HFFc6 (cell line): ENCODE results near the gene CCR4. TPM values are rescaled to one million over a fixed set of nuclear protein-coding genes. Genes with fewer than 3 reads are reported as not detected.
"Not testable (repeated sequence)": the region's sequence is repeated elsewhere in the genome, so short reads cannot be mapped to it uniquely, and the experiment has no call there.

Experiments
- DNase-seq: peaks from one replicate; pipeline ENCODE4 v3.0.0-alpha.2; 2018
- H3K27ac Mint-ChIP-seq: 2 replicates; pipeline ENCODE4 v1.8.0; 2020; ENCODE audit warnings: mild to moderate bottlenecking, mixed read lengths
- H3K27me3 Mint-ChIP-seq: 2 replicates; pipeline ENCODE4 v1.8.0; 2021; ENCODE audit warnings: mild to moderate bottlenecking, moderate library complexity, mixed read lengths; ENCODE audit not compliant: insufficient read depth
- H3K36me3 Mint-ChIP-seq: 2 replicates; pipeline ENCODE4 v1.8.0; 2021; ENCODE audit warnings: low read depth, mixed read lengths
- H3K4me1 Mint-ChIP-seq: 2 replicates; pipeline ENCODE4 v1.8.0; 2020; ENCODE audit warnings: low read depth, mixed read lengths
- H3K4me3 Mint-ChIP-seq: 2 replicates; pipeline ENCODE4 v1.8.0; 2020; ENCODE audit warnings: mild to moderate bottlenecking, moderate library complexity, mixed read lengths
- H3K9me3 Mint-ChIP-seq: 2 replicates; pipeline ENCODE4 v1.8.0; 2020; ENCODE audit warnings: mild to moderate bottlenecking, mixed read lengths
- CTCF ChIP-seq: fragments of 200-600 bp; sonication (generic); IDR thresholded peaks from 2 replicates; pipeline ENCODE4 v1.5.0; 2021; ENCODE audit warnings: antibody characterized with exemption, mild to moderate bottlenecking
- total RNA-seq, 6 experiments: library from RNA; stranded (reverse); fragmentation: NEBNext Ultra II Directional; extraction: Animal tissue kit (Norgen Biotek cat#: 25700); gene quantifications; 2 replicates in 1 of 6; 3 replicates in 5 of 6; pipeline ENCODE4 v1.2.3, GENCODE V29; 2021

Gene CCR4
- total RNA-seq, 6 experiments from 2014 or later, result not detected

GRCh38 chr3:32934150-32934742 is 17.2 kb upstream of the CCR4 start:
- Mint-ChIP-seq H3K27me3 (peaks cover 13% of the 10 kb centered on the region), H3K4me1 (peaks cover 1% of the 10 kb centered on the region; the same call in 1 of the 2 replicates)

GRCh38 chr3:32937331-32937730 is 14.1 kb upstream of the CCR4 start:
- Mint-ChIP-seq H3K4me3 (no peak overlapping the region), H3K4me1 (no peaks in the 10 kb centered on the region), H3K9me3 (no peaks in the 10 kb centered on the region), H3K36me3 (no peaks in the 10 kb centered on the region), H3K27ac (no peak overlapping the region), H3K27me3 (peaks cover 12% of the 10 kb centered on the region)
- no peak for TF ChIP-seq CTCF
- no peak for DNase-seq

More at GRCh38 chr3:32934150-32934742, 17.2 kb upstream of the CCR4 start:
- no peak for DNase-seq
- H3K4me3 Mint-ChIP-seq, result no peak overlapping the region
- H3K36me3 Mint-ChIP-seq, result no peaks in the 10 kb centered on the region
- TF ChIP-seq CTCF, result peak; percentile 89
- H3K27ac Mint-ChIP-seq, result no peak overlapping the region
- no peaks in the 10 kb centered on the region for H3K9me3 Mint-ChIP-seq

- H3K4me1 Mint-ChIP-seq, H3K4me3 Mint-ChIP-seq, H3K36me3 Mint-ChIP-seq, H3K9me3 Mint-ChIP-seq, DNase-seq, H3K27ac Mint-ChIP-seq: not testable (repeated sequence)
- H3K27me3 Mint-ChIP-seq, result peaks cover 12% of the 10 kb centered on the region
Observed at GRCh38 chr3:32939531-32940284, 11.7 kb upstream of the CCR4 start.

GRCh38 chr3:32940726-32941125 is 10.7 kb upstream of the CCR4 start:
- DNase-seq, result no peak
- Mint-ChIP-seq H3K4me3 (no peak overlapping the region), H3K36me3 (no peaks in the 10 kb centered on the region), H3K9me3 (no peaks in the 10 kb centered on the region), H3K4me1 (no peaks in the 10 kb centered on the region), H3K27ac (no peak overlapping the region), H3K27me3 (peaks cover 12% of the 10 kb centered on the region)
- TF ChIP-seq CTCF, result no peak

GRCh38 chr3:32945136-32945535 is 6.3 kb upstream of the CCR4 start:
- Mint-ChIP-seq H3K36me3 (no peaks in the 10 kb centered on the region), H3K27ac (no peak overlapping the region), H3K9me3 (no peaks in the 10 kb centered on the region), H3K4me3 (no peak overlapping the region), H3K27me3 (peaks cover 3% of the 10 kb centered on the region), H3K4me1 (no peaks in the 10 kb centered on the region)
- DNase-seq, result peak; percentile 43
- TF ChIP-seq CTCF, result no peak

GRCh38 chr3:32945598-32945997 is 5.8 kb upstream of the CCR4 start:
- not testable (repeated sequence) for DNase-seq, H3K4me3 Mint-ChIP-seq, H3K27ac Mint-ChIP-seq, H3K27me3 Mint-ChIP-seq, H3K9me3 Mint-ChIP-seq, H3K4me1 Mint-ChIP-seq, H3K36me3 Mint-ChIP-seq
